HepG2 (cell line): Measurements from ENCODE around the gene ZNF793. TPM values are rescaled to one million over a fixed set of nuclear protein-coding genes. Genes with fewer than 3 reads are reported as not detected.
A peak's percentile ranks its signal among the peaks of the same experiment; 100 is the strongest.

Experiments
- ARID2 ChIP-seq: sonication (generic); formaldehyde crosslinking; IDR thresholded peaks from 2 replicates; pipeline ENCODE4 v1.8.1; 2022; ENCODE audit warnings: mild to moderate bottlenecking, missing genetic modification reagents, borderline replicate concordance
- CCDC6 ChIP-seq: sonication (generic); formaldehyde crosslinking; IDR thresholded peaks from 2 replicates; pipeline ENCODE4 v1.8.1; 2022; ENCODE audit warnings: mild to moderate bottlenecking, missing genetic modification reagents, moderate library complexity
- EED ChIP-seq: sonication (generic); formaldehyde crosslinking; IDR thresholded peaks from 2 replicates; pipeline ENCODE4 v1.5.0; 2020; ENCODE audit warnings: mild to moderate bottlenecking, missing genetic modification reagents
- GABPB1 ChIP-seq: IDR thresholded peaks from 2 replicates; pipeline ENCODE4 v1.6.1; 2016; ENCODE audit warnings: mild to moderate bottlenecking, missing genetic modification reagents, moderate library complexity, missing compliant biosample characterization
- KLF15 ChIP-seq: sonication (generic); formaldehyde crosslinking; IDR thresholded peaks from 2 replicates; pipeline ENCODE4 v1.8.1; 2023; ENCODE audit warnings: borderline replicate concordance, mild to moderate bottlenecking, inconsistent platforms, missing genetic modification reagents, mixed read lengths
- MAFG ChIP-seq: sonication (generic); formaldehyde crosslinking; IDR thresholded peaks from 2 replicates; pipeline ENCODE4 v1.5.1; 2020; ENCODE audit warnings: mild to moderate bottlenecking, missing genetic modification reagents
- MED8 ChIP-seq: sonication (generic); formaldehyde crosslinking; IDR thresholded peaks from 2 replicates; pipeline ENCODE4 v1.8.1; 2023; ENCODE audit warnings: mild to moderate bottlenecking, missing genetic modification reagents; ENCODE audit not compliant: insufficient replicate concordance
- MEIS1 ChIP-seq: sonication (generic); formaldehyde crosslinking; IDR thresholded peaks from 2 replicates; pipeline ENCODE4 v1.9.0; 2021; ENCODE audit warnings: mild to moderate bottlenecking, missing genetic modification reagents, moderate library complexity, borderline replicate concordance
- MXI1 ChIP-seq: IDR thresholded peaks from 3 replicates; pipeline ENCODE4 v1.6.1; 2012; ENCODE audit warnings: low read depth, low read length, inconsistent platforms, borderline replicate concordance
- MYC ChIP-seq: sonication (generic); formaldehyde crosslinking; IDR thresholded peaks from 2 replicates; pipeline ENCODE4 v1.9.0; 2021; ENCODE audit warnings: missing genetic modification reagents, borderline replicate concordance
- PHF20 ChIP-seq: sonication (generic); formaldehyde crosslinking; IDR thresholded peaks from 2 replicates; pipeline ENCODE4 v1.5.0; 2020; ENCODE audit warnings: mild to moderate bottlenecking, missing genetic modification reagents
- PRDM10 ChIP-seq: sonication (generic); formaldehyde crosslinking; IDR thresholded peaks from 2 replicates; pipeline ENCODE4 v1.4.0; 2020; ENCODE audit warnings: low read depth, missing genetic modification reagents
- RARA ChIP-seq: IDR thresholded peaks from 2 replicates; pipeline ENCODE4 v1.6.1; 2016; ENCODE audit warnings: missing genetic modification reagents, missing compliant biosample characterization
- SMAD1 ChIP-seq: sonication (generic); formaldehyde crosslinking; IDR thresholded peaks from 2 replicates; pipeline ENCODE4 v1.4.0; 2020; ENCODE audit warnings: missing genetic modification reagents, low read depth, mild to moderate bottlenecking, borderline replicate concordance
- SUZ12 ChIP-seq: fragments of 150-350 bp; IDR thresholded peaks from 2 replicates; pipeline ENCODE4 v1.6.1; 2014; ENCODE audit warnings: low read depth, low read length
- TSC22D2 ChIP-seq: sonication (generic); formaldehyde crosslinking; IDR thresholded peaks from 2 replicates; pipeline ENCODE4 v1.5.1; 2020; ENCODE audit warnings: missing genetic modification reagents, mild to moderate bottlenecking, borderline replicate concordance
- ZFY ChIP-seq: sonication (generic); formaldehyde crosslinking; IDR thresholded peaks from 2 replicates; pipeline ENCODE4 v1.4.0; 2020; ENCODE audit warnings: missing genetic modification reagents
- ZNF556 ChIP-seq: sonication (generic); formaldehyde crosslinking; IDR thresholded peaks from 2 replicates; pipeline ENCODE4 v1.4.0; 2020; ENCODE audit warnings: mild to moderate bottlenecking, missing genetic modification reagents, borderline replicate concordance
- ZNF614 ChIP-seq: IDR thresholded peaks from 2 replicates; pipeline ENCODE4 v1.6.1; 2018; ENCODE audit warnings: missing biosample characterization, missing genetic modification reagents, inconsistent platforms, borderline replicate concordance
- ZNF678 ChIP-seq: sonication (generic); formaldehyde crosslinking; IDR thresholded peaks from 2 replicates; pipeline ENCODE4 v1.4.0; 2020; ENCODE audit warnings: mild to moderate bottlenecking, missing genetic modification reagents
- ZNF724P ChIP-seq: sonication (generic); formaldehyde crosslinking; IDR thresholded peaks from 2 replicates; pipeline ENCODE4 v1.8.0; 2022; ENCODE audit warnings: missing genetic modification reagents, borderline replicate concordance
- ZNF781 ChIP-seq: sonication (generic); formaldehyde crosslinking; IDR thresholded peaks from 2 replicates; pipeline ENCODE4 v1.5.1; 2020; ENCODE audit warnings: borderline replicate concordance, mild to moderate bottlenecking, missing genetic modification reagents; ENCODE audit errors: not compliant biosample characterization
- polyA plus RNA-seq, 8 experiments: library from polyadenylated mRNA; depleted of rRNA in 3 of 8; stranded (reverse) in 7 of 8; unstranded in 1 of 8; fragments of >200 nt; fragmentation: Illumina TruSeq in 4 of 8; extraction: Trizol in 4 of 8; gene quantifications; 2 replicates each; pipeline versions ENCODE4 v1.2.1 to v1.2.3, GENCODE V29; 2011 to 2016; ENCODE audit warnings: low read depth in 4 of 8, missing spikeins in 1 of 8, mixed read lengths in 1 of 8; ENCODE audit not compliant: insufficient read depth in 1 of 8
- total RNA-seq, 5 experiments: library from RNA; depleted of rRNA; stranded (reverse); fragments of >200 nt; fragmentation: Illumina TruSeq; extraction: Trizol; gene quantifications; 2 replicates each; pipeline ENCODE4 v1.2.3, GENCODE V29; 2016; ENCODE audit warnings: low read depth in 1 of 5
- TF ChIP-seq, protein P1 (sequence below): sonication (generic); formaldehyde crosslinking; IDR thresholded peaks from 2 replicates; pipeline ENCODE4 v1.8.1; 2023; ENCODE audit warnings: mild to moderate bottlenecking, missing genetic modification reagents

Gene ZNF793
- total and polyA plus RNA-seq, 2 of the 13 experiments (the other 11 are each of a cell fraction or from before 2014, with no cell fraction given), result 0.13 to 0.35 TPM

DNA sequence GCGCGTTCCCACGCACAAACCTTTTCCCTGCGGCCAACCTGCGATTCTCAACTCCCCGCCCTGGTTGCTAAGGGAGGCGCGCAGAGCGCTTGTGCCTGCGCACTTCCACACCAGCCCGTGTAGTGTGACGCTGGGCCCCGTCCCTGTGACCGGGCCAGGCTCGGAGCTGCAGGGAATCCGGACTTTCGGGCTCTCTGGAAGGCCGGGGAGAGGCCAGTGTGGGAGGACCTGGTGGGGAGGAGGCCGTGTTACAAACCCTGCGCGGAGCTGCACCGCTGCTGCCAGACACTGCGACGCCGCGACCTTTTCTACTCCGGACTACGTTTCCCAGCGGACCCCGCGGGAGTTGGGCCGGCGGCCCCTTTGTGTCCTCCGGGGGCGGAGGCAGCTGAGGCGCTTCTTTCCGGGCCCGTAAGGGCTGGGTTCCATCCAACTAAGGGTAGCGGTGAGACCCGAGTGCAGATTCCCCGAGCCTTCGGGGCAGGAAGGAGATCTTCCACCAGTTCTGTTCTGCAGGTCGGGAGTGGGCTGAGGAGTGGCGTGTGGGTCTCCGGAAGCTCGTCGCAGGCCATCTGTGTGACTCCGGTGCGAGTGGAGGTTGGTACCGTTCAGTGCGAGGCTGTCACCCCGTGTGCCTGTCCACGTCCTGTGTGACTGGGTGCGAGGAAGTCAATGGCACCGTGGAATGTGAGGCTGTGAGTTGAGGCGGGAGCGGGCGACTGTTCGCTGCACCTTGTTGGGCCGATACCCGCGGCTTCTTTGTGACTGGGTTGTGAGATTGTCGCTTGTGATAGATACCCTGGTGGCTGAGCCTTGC, 37.6 kb upstream of the ZNF793 start, which contains the start of gene ZNF570 (continued):
- TF ChIP-seq MEIS1 (CRISPR knock-in tag), result peak; percentile 67; the same call in 1 of the 2 replicates
- TF ChIP-seq EED (CRISPR knock-in tag), result no peak
- TF ChIP-seq PRDM10 (CRISPR knock-in tag), result peak; percentile 36; the same call in 1 of the 2 replicates
- TF ChIP-seq ZNF781 (CRISPR knock-in tag), result peak; percentile 64
- TF ChIP-seq ZFY (CRISPR knock-in tag), result peak; percentile 87
- peak; percentile 61; the same call in 1 of the 2 replicates for TF ChIP-seq SMAD1 (CRISPR knock-in tag)
- TF ChIP-seq SUZ12, result peak; percentile 56
- TF ChIP-seq ZNF724P (CRISPR knock-in tag), result no peak
- peak; percentile 72; the same call in 1 of the 2 replicates for TF ChIP-seq KLF15 (CRISPR knock-in tag)
- TF ChIP-seq ZNF556 (CRISPR knock-in tag), result peak; percentile 80; the same call in 1 of the 2 replicates
- peak; percentile 48; the same call in 1 of the 2 replicates for TF ChIP-seq ZNF614 (CRISPR knock-in tag)
- no peak for TF ChIP-seq TSC22D2 (CRISPR knock-in tag)
- TF ChIP-seq MED8 (CRISPR knock-in tag), result peak; percentile 53
- TF ChIP-seq PHF20, result peak; percentile 82
- 0 out of 2 replicates have a peak, but pooled peaks have one; percentile 25 for TF ChIP-seq ZNF678 (CRISPR knock-in tag)
- 0 out of 2 replicates have a peak, but pooled peaks have one; percentile 41 for TF ChIP-seq MAFG (CRISPR knock-in tag)
- TF ChIP-seq, protein P1, sequence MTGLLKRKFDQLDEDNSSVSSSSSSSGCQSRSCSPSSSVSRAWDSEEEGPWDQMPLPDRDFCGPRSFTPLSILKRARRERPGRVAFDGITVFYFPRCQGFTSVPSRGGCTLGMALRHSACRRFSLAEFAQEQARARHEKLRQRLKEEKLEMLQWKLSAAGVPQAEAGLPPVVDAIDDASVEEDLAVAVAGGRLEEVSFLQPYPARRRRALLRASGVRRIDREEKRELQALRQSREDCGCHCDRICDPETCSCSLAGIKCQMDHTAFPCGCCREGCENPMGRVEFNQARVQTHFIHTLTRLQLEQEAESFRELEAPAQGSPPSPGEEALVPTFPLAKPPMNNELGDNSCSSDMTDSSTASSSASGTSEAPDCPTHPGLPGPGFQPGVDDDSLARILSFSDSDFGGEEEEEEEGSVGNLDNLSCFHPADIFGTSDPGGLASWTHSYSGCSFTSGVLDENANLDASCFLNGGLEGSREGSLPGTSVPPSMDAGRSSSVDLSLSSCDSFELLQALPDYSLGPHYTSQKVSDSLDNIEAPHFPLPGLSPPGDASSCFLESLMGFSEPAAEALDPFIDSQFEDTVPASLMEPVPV (CRISPR knock-in tag), result no peak
- TF ChIP-seq MYC, result peak; percentile 43; the same call in 1 of the 2 replicates
- TF ChIP-seq RARA (CRISPR knock-in tag), result no peak
- TF ChIP-seq GABPB1 (CRISPR knock-in tag), result peak; percentile 97
- no peak for TF ChIP-seq ARID2
- 0 out of 2 replicates have a peak, but pooled peaks have one; percentile 14 for TF ChIP-seq CCDC6 (CRISPR knock-in tag)
- TF ChIP-seq MXI1, result peak; percentile 44; the same call in 1 of the 3 replicates
